Lung (tissue), 12 donors: ENCODE results near the gene SRRM3. TPM values are rescaled to one million over a fixed set of nuclear protein-coding genes. Genes with fewer than 3 reads are reported as not detected.
A peak's percentile ranks its signal among the peaks of the same experiment; 100 is the strongest.
"Not testable (repeated sequence)": the region's sequence is repeated elsewhere in the genome, so short reads cannot be mapped to it uniquely, and the experiment has no call there.

ENCODE experiments used
- ATAC-seq: fragments of 200-7000 bp; cut with Tn5 transposase; one replicate; pipeline ENCODE4 v1.9.1; 2020; ENCODE audit warnings: moderate number of reproducible peaks; ENCODE audit not compliant: insufficient read depth, low FRiP score
- DNase-seq, 3 donors: peaks; one replicate each; pipeline ENCODE4 v3.0.0-alpha.2; 2013 to 2017
- H3K27ac ChIP-seq, 2 donors: one replicate each; pipeline ENCODE4 v1.5.1; 2013; ENCODE audit warnings: mild to moderate bottlenecking in 2 of 2, moderate library complexity in 2 of 2, control low read depth in 1 of 2, inconsistent platforms in 1 of 2, low read depth in 1 of 2, low read length in 1 of 2
- H3K27me3 ChIP-seq, 3 donors: one replicate each; pipeline ENCODE4 v1.5.1; 2013; ENCODE audit warnings: low read length in 2 of 3; ENCODE audit not compliant: control insufficient read depth in 3 of 3, insufficient read depth in 3 of 3
- H3K36me3 ChIP-seq, 4 donors: one replicate each; pipeline ENCODE4 v1.5.1; 2013; ENCODE audit warnings: low read length in 4 of 4, mild to moderate bottlenecking in 1 of 4, moderate library complexity in 1 of 4; ENCODE audit not compliant: control insufficient read depth in 4 of 4, insufficient read depth in 4 of 4
- H3K4me1 ChIP-seq, 5 donors: one replicate each; pipeline ENCODE4 v1.5.1; 2013; ENCODE audit warnings: low read length in 5 of 5, mild to moderate bottlenecking in 2 of 5, moderate library complexity in 1 of 5; ENCODE audit not compliant: control insufficient read depth in 5 of 5, insufficient read depth in 5 of 5
- H3K4me3 ChIP-seq: one replicate; pipeline ENCODE4 v1.5.1; 2013; ENCODE audit warnings: mild to moderate bottlenecking, control low read depth, moderate library complexity
- H3K9ac ChIP-seq, 2 donors: one replicate each; pipeline ENCODE4 v1.5.1; 2013; ENCODE audit warnings: low read length in 2 of 2, control low read depth in 1 of 2; ENCODE audit not compliant: insufficient read depth in 1 of 2
- H3K9me3 ChIP-seq, 4 donors: one replicate each; pipeline ENCODE4 v1.5.1; 2013; ENCODE audit warnings: low read length in 3 of 4, mild to moderate bottlenecking in 1 of 4, moderate library complexity in 1 of 4; ENCODE audit not compliant: control insufficient read depth in 4 of 4, insufficient read depth in 3 of 4
- CTCF ChIP-seq: IDR thresholded peaks from 2 replicates; pipeline ENCODE4 v1.5.1; 2012; ENCODE audit warnings: mild to moderate bottlenecking; ENCODE audit errors: control extremely low read depth, extremely low read depth
- WGBS, 2 donors: extraction: QIAGEN DNeasy Blood & Tissue Kit; methylation state at CpG; one replicate each; pipeline ENCODE4 v1.1.7; 2013; 5-methylcytosine and 5-hydroxymethylcytosine counted together
- polyA plus RNA-seq, 2 donors: library from polyadenylated mRNA; stranded (reverse); fragments of 200-250 nt; gene quantifications; one replicate each; pipeline ENCODE4 v1.2.1, GENCODE V29; 2013
- total RNA-seq, 2 donors: library from RNA; depleted of rRNA in 1 of 2; stranded (reverse); fragments of >200 nt in 1 of 2; gene quantifications; one replicate each; pipeline ENCODE4 v1.2.1, GENCODE V29; 2014 to 2021
- donor health status: control.
- donor health status: control.
- donor health status: Bipolar disorder and iron deficiency.
- donor health status: healthy.
- donor health status: DM: yes; HTN: yes; CAD: no.

The SRRM3 gene
- total and polyA plus RNA-seq, 4 donors, result 0.14 to 0.83 (median 0.63) TPM

DNA sequence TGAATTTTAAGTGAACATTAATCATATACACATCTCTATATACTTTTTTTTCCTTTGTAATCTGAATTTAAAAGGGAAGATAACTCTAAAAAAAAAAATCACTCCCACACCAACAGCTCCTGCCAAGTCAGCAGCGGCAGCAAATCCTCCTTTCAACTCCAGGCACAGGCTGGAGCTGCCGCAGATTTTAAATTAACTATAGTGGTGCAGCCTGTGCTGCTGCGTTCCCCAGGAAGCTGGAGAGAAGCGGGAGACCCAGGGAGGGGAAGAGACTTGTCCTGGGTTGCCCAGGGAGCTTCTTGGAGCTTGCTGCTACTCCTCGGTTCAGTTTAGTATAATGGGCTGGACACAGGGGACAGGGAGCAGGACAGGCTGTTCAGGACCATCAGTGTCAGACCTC is 68.2 kb downstream of the SRRM3 start:
- no peak overlapping the region for H3K27ac ChIP-seq
- H3K9ac ChIP-seq, result no peak overlapping the region
- no peaks in the 10 kb centered on the region for H3K36me3 ChIP-seq
- no peak for TF ChIP-seq CTCF
- DNase-seq, result peak in 2 of 3 donors; percentile 35 to 37
- WGBS, 2 donors, result 28 to 61% methylated on average over 5 of the region's 5 CpGs
- H3K9me3 ChIP-seq, result peaks cover 0 to 3% (median 0%) of the 10 kb centered on the region in 4 donors
- H3K4me1 ChIP-seq, result peaks cover 0 to 10% (median 0%) of the 10 kb centered on the region in 5 donors
- ATAC-seq, result no peak
- no peak overlapping the region for H3K4me3 ChIP-seq
- H3K27me3 ChIP-seq, result peaks cover 7 to 46% (median 23%) of the 10 kb centered on the region in 3 donors

GRCh38 chr7:76271384-76271783 is 69.7 kb downstream of the SRRM3 start:
- H3K27ac ChIP-seq, H3K9me3 ChIP-seq, DNase-seq, H3K9ac ChIP-seq, H3K4me3 ChIP-seq, H3K36me3 ChIP-seq, ATAC-seq: not testable (repeated sequence)
- peaks cover 7 to 46% (median 23%) of the 10 kb centered on the region in 3 donors for H3K27me3 ChIP-seq
- peaks cover 0 to 10% (median 0%) of the 10 kb centered on the region in 5 donors for H3K4me1 ChIP-seq
- WGBS, 2 donors, result 76 to 91% methylated on average over 2 of the region's 2 CpGs

- WGBS, 2 donors, result 93 to 95% methylated on average over 6 of the region's 6 CpGs
- DNase-seq (no peak), ATAC-seq (no peak)
- Histone ChIP-seq H3K4me3 (no peak overlapping the region), H3K27me3 (peaks cover 7 to 39% (median 16%) of the 10 kb centered on the region in 3 donors), H3K27ac (no peak overlapping the region), H3K9ac (no peak overlapping the region), H3K4me1 (peaks cover 0 to 7% (median 0%) of the 10 kb centered on the region in 5 donors), H3K36me3 (no peaks in the 10 kb centered on the region), H3K9me3 (peaks cover 0 to 1% (median 0%) of the 10 kb centered on the region in 4 donors)
- TF ChIP-seq CTCF, result no peak
Observed at GRCh38 chr7:76272142-76272541, 70.4 kb downstream of the SRRM3 start.

- no peak for DNase-seq
- Histone ChIP-seq H3K9ac (no peak overlapping the region), H3K36me3 (no peaks in the 10 kb centered on the region), H3K27ac (no peak overlapping the region), H3K9me3 (peaks cover 0 to 1% (median 0%) of the 10 kb centered on the region in 4 donors), H3K4me3 (no peak overlapping the region), H3K4me1 (peaks cover 0 to 7% (median 0%) of the 10 kb centered on the region in 5 donors), H3K27me3 (peaks cover 7 to 34% (median 14%) of the 10 kb centered on the region in 3 donors)
- ATAC-seq, result no peak
- 26 to 29% methylated on average over 7 of the region's 7 CpGs for WGBS, 2 donors
- TF ChIP-seq CTCF, result no peak
Observed at GRCh38 chr7:76272851-76273497, 71.3 kb downstream of the SRRM3 start.
